ENCODE measurements around the gene SLC6A9.

DNA sequence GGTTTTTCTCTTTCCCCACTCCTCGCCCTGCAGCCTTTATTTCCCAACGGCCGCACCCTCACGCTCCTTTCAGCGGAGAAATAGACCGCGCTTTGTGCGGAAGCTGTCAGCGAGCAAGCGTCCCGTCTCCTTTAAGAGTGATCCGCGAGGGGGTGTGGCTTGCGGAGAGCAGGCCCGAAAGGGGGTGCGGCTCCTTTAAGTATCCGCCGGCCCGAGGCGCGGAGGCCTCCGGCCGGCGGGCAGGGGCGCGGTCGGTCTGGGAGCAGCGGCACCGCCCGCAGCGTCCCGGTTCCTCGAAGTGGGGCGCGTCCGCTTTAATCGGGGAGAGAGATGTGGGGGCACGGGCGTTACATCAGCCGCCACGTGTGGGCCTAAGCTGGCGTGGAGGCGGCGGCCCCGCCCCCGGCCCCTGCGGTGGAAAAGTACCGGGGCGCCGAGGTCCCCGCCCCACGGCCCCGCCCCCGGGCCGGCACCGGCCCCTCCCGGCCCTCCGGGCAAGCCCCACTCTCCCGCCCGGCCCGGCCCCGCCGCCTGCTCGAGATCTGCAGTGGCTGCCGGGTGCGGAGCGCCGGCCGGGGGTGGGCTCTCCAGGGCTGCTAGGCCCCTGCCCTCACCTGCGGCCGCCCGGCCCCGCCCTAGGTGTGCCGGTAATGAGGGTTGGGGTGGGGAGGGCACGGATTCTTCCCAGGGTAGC is 1.2 kb downstream of the SLC6A9 start:
- TF ChIP-seq, protein P1, sequence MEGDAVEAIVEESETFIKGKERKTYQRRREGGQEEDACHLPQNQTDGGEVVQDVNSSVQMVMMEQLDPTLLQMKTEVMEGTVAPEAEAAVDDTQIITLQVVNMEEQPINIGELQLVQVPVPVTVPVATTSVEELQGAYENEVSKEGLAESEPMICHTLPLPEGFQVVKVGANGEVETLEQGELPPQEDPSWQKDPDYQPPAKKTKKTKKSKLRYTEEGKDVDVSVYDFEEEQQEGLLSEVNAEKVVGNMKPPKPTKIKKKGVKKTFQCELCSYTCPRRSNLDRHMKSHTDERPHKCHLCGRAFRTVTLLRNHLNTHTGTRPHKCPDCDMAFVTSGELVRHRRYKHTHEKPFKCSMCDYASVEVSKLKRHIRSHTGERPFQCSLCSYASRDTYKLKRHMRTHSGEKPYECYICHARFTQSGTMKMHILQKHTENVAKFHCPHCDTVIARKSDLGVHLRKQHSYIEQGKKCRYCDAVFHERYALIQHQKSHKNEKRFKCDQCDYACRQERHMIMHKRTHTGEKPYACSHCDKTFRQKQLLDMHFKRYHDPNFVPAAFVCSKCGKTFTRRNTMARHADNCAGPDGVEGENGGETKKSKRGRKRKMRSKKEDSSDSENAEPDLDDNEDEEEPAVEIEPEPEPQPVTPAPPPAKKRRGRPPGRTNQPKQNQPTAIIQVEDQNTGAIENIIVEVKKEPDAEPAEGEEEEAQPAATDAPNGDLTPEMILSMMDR (conservative IDR thresholded peaks at IDR 0.05; ENCODE audit: low read length) = no peak
- no peak for TF ChIP-seq EZH2phosphoT487 (IDR thresholded peaks at IDR 0.05; ENCODE audit: borderline replicate concordance, low read depth, low read length)
